ENCODE results near the gene SH2B3. TPM values are rescaled to one million over a fixed set of nuclear protein-coding genes. Genes with fewer than 3 reads are reported as not detected.
A peak's percentile ranks its signal among the peaks of the same experiment; 100 is the strongest.
"Not testable (repeated sequence)": the region's sequence is repeated elsewhere in the genome, so short reads cannot be mapped to it uniquely, and the experiment has no call there.

The SH2B3 gene
- total and polyA plus RNA-seq, 2 experiments from 2014 or later: 8.1 to 59.3 TPM

- TF ChIP-seq, protein P1, sequence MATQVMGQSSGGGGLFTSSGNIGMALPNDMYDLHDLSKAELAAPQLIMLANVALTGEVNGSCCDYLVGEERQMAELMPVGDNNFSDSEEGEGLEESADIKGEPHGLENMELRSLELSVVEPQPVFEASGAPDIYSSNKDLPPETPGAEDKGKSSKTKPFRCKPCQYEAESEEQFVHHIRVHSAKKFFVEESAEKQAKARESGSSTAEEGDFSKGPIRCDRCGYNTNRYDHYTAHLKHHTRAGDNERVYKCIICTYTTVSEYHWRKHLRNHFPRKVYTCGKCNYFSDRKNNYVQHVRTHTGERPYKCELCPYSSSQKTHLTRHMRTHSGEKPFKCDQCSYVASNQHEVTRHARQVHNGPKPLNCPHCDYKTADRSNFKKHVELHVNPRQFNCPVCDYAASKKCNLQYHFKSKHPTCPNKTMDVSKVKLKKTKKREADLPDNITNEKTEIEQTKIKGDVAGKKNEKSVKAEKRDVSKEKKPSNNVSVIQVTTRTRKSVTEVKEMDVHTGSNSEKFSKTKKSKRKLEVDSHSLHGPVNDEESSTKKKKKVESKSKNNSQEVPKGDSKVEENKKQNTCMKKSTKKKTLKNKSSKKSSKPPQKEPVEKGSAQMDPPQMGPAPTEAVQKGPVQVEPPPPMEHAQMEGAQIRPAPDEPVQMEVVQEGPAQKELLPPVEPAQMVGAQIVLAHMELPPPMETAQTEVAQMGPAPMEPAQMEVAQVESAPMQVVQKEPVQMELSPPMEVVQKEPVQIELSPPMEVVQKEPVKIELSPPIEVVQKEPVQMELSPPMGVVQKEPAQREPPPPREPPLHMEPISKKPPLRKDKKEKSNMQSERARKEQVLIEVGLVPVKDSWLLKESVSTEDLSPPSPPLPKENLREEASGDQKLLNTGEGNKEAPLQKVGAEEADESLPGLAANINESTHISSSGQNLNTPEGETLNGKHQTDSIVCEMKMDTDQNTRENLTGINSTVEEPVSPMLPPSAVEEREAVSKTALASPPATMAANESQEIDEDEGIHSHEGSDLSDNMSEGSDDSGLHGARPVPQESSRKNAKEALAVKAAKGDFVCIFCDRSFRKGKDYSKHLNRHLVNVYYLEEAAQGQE (IDR thresholded peaks at IDR 0.05; ENCODE audit: unreplicated experiment): no peak
- no peak for TF ChIP-seq CREB1 (CRISPR knock-in tag; IDR thresholded peaks at IDR 0.05; ENCODE audit: low read depth)
- TF ChIP-seq EZH2 (IDR thresholded peaks at IDR 0.05; ENCODE audit: low read depth, unreplicated experiment): no peak
- TF ChIP-seq JUNB (IDR thresholded peaks at IDR 0.05; ENCODE audit: unreplicated experiment): no peak
- TF ChIP-seq STAT1 (IDR thresholded peaks at IDR 0.05; ENCODE audit: unreplicated experiment): no peak
These were observed 83.1 kb downstream of the SH2B3 start (continued) for GRCh38 chr12:111488798-111489197.

DNA sequence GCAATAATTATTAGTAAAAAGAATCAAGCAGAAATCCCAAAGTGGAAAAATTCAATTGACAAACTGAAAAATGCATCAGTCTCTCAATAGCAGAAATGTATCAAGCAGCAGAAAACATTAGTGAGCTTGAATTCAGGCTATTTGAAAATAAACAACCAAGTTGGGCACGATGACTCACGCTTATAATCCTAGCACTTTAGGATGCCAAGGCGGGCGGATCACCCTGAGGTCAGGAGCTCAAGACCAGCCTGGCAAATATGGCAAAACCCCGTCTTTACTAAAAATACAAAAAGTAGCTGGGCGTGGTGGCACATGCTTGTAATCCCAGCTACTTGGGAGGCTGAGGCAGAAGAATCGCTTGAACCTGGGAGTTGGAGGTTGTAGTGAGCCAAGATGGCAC lies 87.3 kb downstream of the SH2B3 start:
- not testable (repeated sequence) for H3K79me2 ChIP-seq (replicated peaks; ENCODE audit: insufficient read depth); H3K9me2 ChIP-seq (ENCODE audit: insufficient read depth); H3K4me1 ChIP-seq (ENCODE audit: insufficient read depth); ATAC-seq; H3K27me3 ChIP-seq (ENCODE audit: insufficient read depth); H3K27ac ChIP-seq (ENCODE audit: low read depth); H3K4me1 Mint-ChIP-seq; H3K4me2 ChIP-seq; H2AFZ ChIP-seq; H3K9me3 Mint-ChIP-seq; H3K4me3 Mint-ChIP-seq; H3K4me3 ChIP-seq; H3K27ac Mint-ChIP-seq; DNase-seq (ENCODE audit: low spot score); H3K27me3 Mint-ChIP-seq (ENCODE audit: insufficient read depth, low read depth, poor library complexity); H3F3A ChIP-seq (replicated peaks; ENCODE audit: low read depth)
- H3K36me3 Mint-ChIP-seq (ENCODE audit: low read depth): peaks cover 53% of the 10 kb centered on the region
- peaks cover 10% of the 10 kb centered on the region for H3K36me3 ChIP-seq (ENCODE audit: insufficient read depth)
- peaks cover 12% of the 10 kb centered on the region for H4K20me1 ChIP-seq (replicated peaks; ENCODE audit: insufficient read depth)

GRCh38 chr12:111494676-111495075 lies 89.0 kb downstream of the SH2B3 start:
- Mint-ChIP-seq H3K36me3 (ENCODE audit: low read depth) (peaks cover 44% of the 10 kb centered on the region), H3K27ac (peak overlapping the region; percentile 71; the same call in 1 of the 2 replicates), H3K4me1 (no peaks in the 10 kb centered on the region), H3K9me3 (no peaks in the 10 kb centered on the region), H3K4me3 (no peak overlapping the region), H3K27me3 (ENCODE audit: insufficient read depth, low read depth, poor library complexity) (peaks cover 1% of the 10 kb centered on the region)
- peaks cover 5% of the 10 kb centered on the region; the same call in 1 of the 2 replicates for H3K79me2 ChIP-seq (replicated peaks; ENCODE audit: insufficient read depth)
- H3K4me1 ChIP-seq (ENCODE audit: insufficient read depth): no peaks in the 10 kb centered on the region
- H3K9me2 ChIP-seq (ENCODE audit: insufficient read depth): no peaks in the 10 kb centered on the region
- H3K27ac ChIP-seq (ENCODE audit: low read depth): no peak overlapping the region
- no peak overlapping the region for H3K4me3 ChIP-seq
- no peaks in the 10 kb centered on the region for H3K27me3 ChIP-seq (ENCODE audit: insufficient read depth)
- no peak overlapping the region for H3K4me2 ChIP-seq
- no peak for DNase-seq (ENCODE audit: low spot score)
- no peak overlapping the region for H2AFZ ChIP-seq
- H3K36me3 ChIP-seq (ENCODE audit: insufficient read depth): no peaks in the 10 kb centered on the region; the same call in 1 of the 2 replicates
- H4K20me1 ChIP-seq (replicated peaks; ENCODE audit: insufficient read depth): peaks cover 12% of the 10 kb centered on the region
- ATAC-seq: no peak
- no peaks in the 10 kb centered on the region; the same call in 1 of the 2 replicates for H3F3A ChIP-seq (replicated peaks; ENCODE audit: low read depth)
- TF ChIP-seq, protein P2, sequence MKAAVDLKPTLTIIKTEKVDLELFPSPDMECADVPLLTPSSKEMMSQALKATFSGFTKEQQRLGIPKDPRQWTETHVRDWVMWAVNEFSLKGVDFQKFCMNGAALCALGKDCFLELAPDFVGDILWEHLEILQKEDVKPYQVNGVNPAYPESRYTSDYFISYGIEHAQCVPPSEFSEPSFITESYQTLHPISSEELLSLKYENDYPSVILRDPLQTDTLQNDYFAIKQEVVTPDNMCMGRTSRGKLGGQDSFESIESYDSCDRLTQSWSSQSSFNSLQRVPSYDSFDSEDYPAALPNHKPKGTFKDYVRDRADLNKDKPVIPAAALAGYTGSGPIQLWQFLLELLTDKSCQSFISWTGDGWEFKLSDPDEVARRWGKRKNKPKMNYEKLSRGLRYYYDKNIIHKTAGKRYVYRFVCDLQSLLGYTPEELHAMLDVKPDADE (IDR thresholded peaks at IDR 0.05): no peak
- TF ChIP-seq ZNF331 (CRISPR knock-in tag; IDR thresholded peaks at IDR 0.05; ENCODE audit: low read depth): no peak
- TF ChIP-seq, protein P1 (IDR thresholded peaks at IDR 0.05; ENCODE audit: unreplicated experiment): no peak
- TF ChIP-seq EZH2 (IDR thresholded peaks at IDR 0.05; ENCODE audit: low read depth, unreplicated experiment): no peak
- no peak for TF ChIP-seq NANOG (IDR thresholded peaks at IDR 0.05; ENCODE audit: borderline replicate concordance)
- TF ChIP-seq CTCF (conservative IDR thresholded peaks at IDR 0.05; ENCODE audit: low read depth in 2 of 2): no peak
- no peak for TF ChIP-seq CREB1 (CRISPR knock-in tag; IDR thresholded peaks at IDR 0.05; ENCODE audit: low read depth)
- no peak for TF ChIP-seq ZNF114 (CRISPR knock-in tag; IDR thresholded peaks at IDR 0.05)
- TF ChIP-seq JUNB (IDR thresholded peaks at IDR 0.05; ENCODE audit: unreplicated experiment): no peak
- no peak for TF ChIP-seq EZH2phosphoT487 (IDR thresholded peaks at IDR 0.05; ENCODE audit: unreplicated experiment)

Measured in GM23338 (cell line).